HepG2 (cell line): Measurements from ENCODE around the gene CEP43. TPM values are rescaled to one million over a fixed set of nuclear protein-coding genes. Genes with fewer than 3 reads are reported as not detected.

ENCODE experiments used
- AHR ChIP-seq: IDR thresholded peaks from 2 replicates; pipeline ENCODE4 v1.6.1; 2018; ENCODE audit warnings: missing genetic modification reagents, missing compliant biosample characterization
- BORCS8-MEF2B ChIP-seq: sonication (generic); formaldehyde crosslinking; IDR thresholded peaks from 2 replicates; pipeline ENCODE4 v1.8.0; 2022; ENCODE audit warnings: mild to moderate bottlenecking, missing genetic modification reagents
- E2F2 ChIP-seq: sonication (generic); formaldehyde crosslinking; IDR thresholded peaks from 2 replicates; pipeline ENCODE4 v1.4.0; 2020; ENCODE audit warnings: missing genetic modification reagents, borderline replicate concordance
- HOMEZ ChIP-seq: IDR thresholded peaks from 2 replicates; pipeline ENCODE4 v1.6.1; 2016; ENCODE audit warnings: low read depth
- MLXIP ChIP-seq: sonication (generic); formaldehyde crosslinking; IDR thresholded peaks from 2 replicates; pipeline ENCODE4 v1.9.0; 2021; ENCODE audit warnings: missing genetic modification reagents, borderline replicate concordance
- MXD3 ChIP-seq: IDR thresholded peaks from 2 replicates; pipeline ENCODE4 v1.6.1; 2016; ENCODE audit warnings: mild to moderate bottlenecking, missing biosample characterization, missing genetic modification reagents
- PHF21A ChIP-seq: sonication (generic); formaldehyde crosslinking; IDR thresholded peaks from 2 replicates; pipeline ENCODE4 v1.5.0; 2020; ENCODE audit warnings: mild to moderate bottlenecking, missing genetic modification reagents
- PRPF4 ChIP-seq: fragments of 200-400 bp; formaldehyde crosslinking; IDR thresholded peaks from 2 replicates; pipeline ENCODE4 v1.6.1; 2016; ENCODE audit warnings: low read length, low read depth; ENCODE audit not compliant: poor library complexity, severe bottlenecking
- RELA ChIP-seq: sonication (generic); formaldehyde crosslinking; IDR thresholded peaks from 2 replicates; pipeline ENCODE4 v1.4.0; 2020; ENCODE audit warnings: missing genetic modification reagents
- UBTF ChIP-seq: sonication (generic); formaldehyde crosslinking; IDR thresholded peaks from 2 replicates; pipeline ENCODE4 v1.4.0; 2020; ENCODE audit warnings: mild to moderate bottlenecking, missing genetic modification reagents
- ZBTB46 ChIP-seq: sonication (generic); formaldehyde crosslinking; IDR thresholded peaks from 2 replicates; pipeline ENCODE4 v1.4.0; 2020; ENCODE audit warnings: mild to moderate bottlenecking, missing genetic modification reagents, borderline replicate concordance
- ZNF18 ChIP-seq: sonication (generic); formaldehyde crosslinking; IDR thresholded peaks from 2 replicates; pipeline ENCODE4 v1.8.0; 2022; ENCODE audit warnings: mild to moderate bottlenecking, missing genetic modification reagents; ENCODE audit not compliant: insufficient replicate concordance
- ZNF431 ChIP-seq: sonication (generic); formaldehyde crosslinking; IDR thresholded peaks from 2 replicates; pipeline ENCODE4 v1.9.0; 2022; ENCODE audit warnings: missing genetic modification reagents, low read depth, mild to moderate bottlenecking, borderline replicate concordance
- ZNF432 ChIP-seq: sonication (generic); formaldehyde crosslinking; IDR thresholded peaks from 2 replicates; pipeline ENCODE4 v1.5.0; 2020; ENCODE audit warnings: missing genetic modification reagents, mild to moderate bottlenecking, borderline replicate concordance
- ZNF75D ChIP-seq: sonication (generic); formaldehyde crosslinking; IDR thresholded peaks from 2 replicates; pipeline ENCODE4 v1.8.1; 2023; ENCODE audit warnings: missing genetic modification reagents, mild to moderate bottlenecking, borderline replicate concordance
- polyA plus RNA-seq, 8 experiments: library from polyadenylated mRNA; depleted of rRNA in 3 of 8; stranded (reverse) in 7 of 8; unstranded in 1 of 8; fragments of >200 nt; fragmentation: Illumina TruSeq in 4 of 8; extraction: Trizol in 4 of 8; gene quantifications; 2 replicates each; pipeline versions ENCODE4 v1.2.1 to v1.2.3, GENCODE V29; 2011 to 2016; ENCODE audit warnings: low read depth in 4 of 8, missing spikeins in 1 of 8, mixed read lengths in 1 of 8; ENCODE audit not compliant: insufficient read depth in 1 of 8
- total RNA-seq, 5 experiments: library from RNA; depleted of rRNA; stranded (reverse); fragments of >200 nt; fragmentation: Illumina TruSeq; extraction: Trizol; gene quantifications; 2 replicates each; pipeline ENCODE4 v1.2.3, GENCODE V29; 2016; ENCODE audit warnings: low read depth in 1 of 5

The CEP43 gene
- total and polyA plus RNA-seq, 2 of the 13 experiments (the other 11 are each of a cell fraction or from before 2014, with no cell fraction given), result 29.3 to 73.9 TPM

- no peak for TF ChIP-seq ZBTB46 (CRISPR knock-in tag)
- TF ChIP-seq PHF21A (CRISPR knock-in tag), result peak; percentile 88
- peak; percentile 51 for TF ChIP-seq HOMEZ (CRISPR knock-in tag)
- peak; percentile 92 for TF ChIP-seq ZNF431 (CRISPR knock-in tag)
- TF ChIP-seq PRPF4, result no peak
- TF ChIP-seq AHR (CRISPR knock-in tag), result no peak
- TF ChIP-seq ZNF432, result 0 out of 2 replicates have a peak, but pooled peaks have one; percentile 58
- 0 out of 2 replicates have a peak, but pooled peaks have one; percentile 14 for TF ChIP-seq E2F2
- 0 out of 2 replicates have a peak, but pooled peaks have one; percentile 74 for TF ChIP-seq MXD3 (CRISPR knock-in tag)
- TF ChIP-seq UBTF (CRISPR knock-in tag), result peak; percentile 96
- no peak for TF ChIP-seq ZNF75D (CRISPR knock-in tag)
- TF ChIP-seq ZNF18 (CRISPR knock-in tag), result peak; percentile 87
- TF ChIP-seq RELA (CRISPR knock-in tag), result peak; percentile 45; the same call in 1 of the 2 replicates
- peak; percentile 83 for TF ChIP-seq BORCS8-MEF2B (CRISPR knock-in tag)
- 0 out of 2 replicates have a peak, but pooled peaks have one; percentile 35 for TF ChIP-seq MLXIP (CRISPR knock-in tag)
These were observed at the start of gene CEP43 (continued) for GRCh38 chr6:166999145-166999883.
